WTC11 (cell line): ENCODE results near the gene IPO9. TPM values are rescaled to one million over a fixed set of nuclear protein-coding genes. Genes with fewer than 3 reads are reported as not detected.

Experiments used
- ATAC-seq: fragments of 200-7000 bp; cut with Tn5 transposase; 2 replicates; pipeline ENCODE4 v1.10.0; 2021; ENCODE audit warnings: mild to moderate bottlenecking, moderate library complexity
- CTCF ChIA-PET: fragments of 300-600 bp; sonication (Branson Sonifier 250); formaldehyde crosslinking; loops from one replicate; lab custom pipeline; 2021; ENCODE audit warnings: antibody characterized with exemption; lab: Charles Lee
- POLR2A ChIA-PET: fragments of 350-600 bp; sonication (Branson Sonifier 250); formaldehyde crosslinking; loops from one replicate; lab custom pipeline; 2021; ENCODE audit warnings: antibody characterized with exemption; lab: Charles Lee
- DNase-seq: peaks from one replicate; pipeline ENCODE4 v3.0.0; 2021; ENCODE audit warnings: low spot score
- H3K27ac Mint-ChIP-seq: 2 replicates; pipeline ENCODE4 v1.8.0; 2021; ENCODE audit warnings: mixed read lengths
- H3K27me3 Mint-ChIP-seq: 2 replicates; pipeline ENCODE4 v1.8.0; 2021; ENCODE audit warnings: low read depth, mild to moderate bottlenecking, moderate library complexity, mixed read lengths
- H3K36me3 Mint-ChIP-seq: 2 replicates; pipeline ENCODE4 v1.8.0; 2021; ENCODE audit warnings: mixed read lengths
- H3K4me1 Mint-ChIP-seq: 2 replicates; pipeline ENCODE4 v1.8.0; 2022; ENCODE audit warnings: mixed read lengths
- H3K4me3 Mint-ChIP-seq: 2 replicates; pipeline ENCODE4 v1.8.0; 2021; ENCODE audit warnings: mild to moderate bottlenecking, moderate library complexity, mixed read lengths
- H3K9me3 Mint-ChIP-seq: 2 replicates; pipeline ENCODE4 v1.8.0; 2021; ENCODE audit warnings: mixed read lengths
- CBFB ChIP-seq: sonication (generic); formaldehyde crosslinking; IDR thresholded peaks from 2 replicates; pipeline ENCODE4 v1.8.1; 2022; ENCODE audit warnings: mild to moderate bottlenecking, low read depth, missing genetic modification reagents
- EMX1 ChIP-seq: fragments of 250-450 bp; sonication (Bioruptor Pico); IDR thresholded peaks from 2 replicates; pipeline ENCODE4 v1.8.0; 2021; ENCODE audit warnings: mild to moderate bottlenecking
- MYBL2 ChIP-seq: sonication (generic); formaldehyde crosslinking; IDR thresholded peaks from 2 replicates; pipeline ENCODE4 v1.8.1; 2023; ENCODE audit warnings: mild to moderate bottlenecking, moderate library complexity, missing genetic modification reagents
- NFYB ChIP-seq: sonication (generic); formaldehyde crosslinking; conservative IDR thresholded peaks from 2 replicates; pipeline ENCODE4 v1.8.0; 2022; ENCODE audit warnings: low read depth, missing genetic modification reagents
- NR2C2 ChIP-seq: sonication (generic); formaldehyde crosslinking; IDR thresholded peaks from 2 replicates; pipeline ENCODE4 v1.8.0; 2022; ENCODE audit warnings: mild to moderate bottlenecking, missing genetic modification reagents
- ZNF671 ChIP-seq: fragments of 250-450 bp; sonication (Bioruptor Pico); IDR thresholded peaks from 2 replicates; pipeline ENCODE4 v1.8.0; 2021; ENCODE audit warnings: mild to moderate bottlenecking
- total RNA-seq: library from RNA; stranded (reverse); gene quantifications from 3 replicates; pipeline ENCODE4 v1.2.3, GENCODE V29; 2021
- TF ChIP-seq, protein P1 (sequence below): sonication (generic); formaldehyde crosslinking; IDR thresholded peaks from 2 replicates; pipeline ENCODE4 v1.8.1; 2023; ENCODE audit warnings: mild to moderate bottlenecking, missing genetic modification reagents
- TF ChIP-seq, protein P2 (sequence below): sonication (generic); formaldehyde crosslinking; IDR thresholded peaks from 2 replicates; pipeline ENCODE4 v1.8.1; 2022; ENCODE audit warnings: low read depth, mild to moderate bottlenecking, moderate library complexity, missing genetic modification reagents, borderline replicate concordance
- TF ChIP-seq, protein P3 (sequence below): sonication (generic); formaldehyde crosslinking; IDR thresholded peaks from 2 replicates; pipeline ENCODE4 v1.8.0; 2023; ENCODE audit warnings: missing genetic modification reagents
- TF ChIP-seq, protein P4 (sequence below): fragments of 200-600 bp; IDR thresholded peaks from 2 replicates; pipeline ENCODE4 v1.8.0; 2022; ENCODE audit warnings: antibody characterized with exemption
- TF ChIP-seq, protein P5 (sequence below): sonication (generic); formaldehyde crosslinking; IDR thresholded peaks from 2 replicates; pipeline ENCODE4 v1.8.1; 2023; ENCODE audit warnings: mild to moderate bottlenecking, moderate library complexity, missing genetic modification reagents
- TF ChIP-seq, protein P6 (sequence below): fragments of 250-450 bp; sonication (Bioruptor Pico); IDR thresholded peaks from 2 replicates; pipeline ENCODE4 v1.9.0; 2021; ENCODE audit warnings: mild to moderate bottlenecking

IPO9 gene
- total RNA-seq, 1 experiment from 2014 or later = 97.2 TPM

DNA sequence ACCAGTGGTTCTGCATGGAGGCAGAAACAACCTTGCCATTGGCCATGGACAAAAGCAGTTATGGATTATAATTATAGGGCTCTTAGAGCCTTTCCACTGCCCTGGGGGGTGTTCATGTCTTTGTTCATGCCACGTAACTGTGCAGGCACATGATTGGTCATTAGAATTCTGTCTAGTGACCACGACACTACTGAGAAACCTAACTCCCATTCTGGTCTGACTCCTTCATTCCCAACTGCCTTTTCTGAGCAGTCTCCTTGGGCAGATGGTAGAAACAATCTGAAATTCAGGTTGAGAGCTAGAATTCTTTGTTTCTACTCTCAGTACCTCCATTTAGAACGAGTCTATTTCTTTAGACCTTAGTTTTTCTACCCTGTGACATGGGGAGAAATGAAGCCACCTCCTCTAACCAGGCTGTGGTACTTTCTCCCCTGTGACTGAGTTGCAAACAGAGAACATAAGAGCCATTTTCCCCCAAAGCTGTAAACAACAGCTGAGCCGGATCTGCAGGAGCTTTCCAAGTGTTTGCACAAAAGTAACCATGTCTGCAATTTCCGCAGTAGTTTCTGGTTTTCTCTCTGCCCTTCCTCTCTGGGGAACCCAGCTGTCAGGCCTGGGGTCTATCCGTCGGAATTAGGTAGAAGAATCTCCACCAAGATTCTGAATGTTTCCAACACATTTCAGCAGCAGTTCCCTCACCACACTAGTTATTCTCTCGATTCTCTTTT lies 37.7 kb upstream of the IPO9 start:
- no peak for ATAC-seq
- no peak overlapping the region for H3K27ac Mint-ChIP-seq
- DNase-seq = no peak
- TF ChIP-seq NR2C2 (CRISPR knock-in tag) = no peak
- TF ChIP-seq, protein P1, sequence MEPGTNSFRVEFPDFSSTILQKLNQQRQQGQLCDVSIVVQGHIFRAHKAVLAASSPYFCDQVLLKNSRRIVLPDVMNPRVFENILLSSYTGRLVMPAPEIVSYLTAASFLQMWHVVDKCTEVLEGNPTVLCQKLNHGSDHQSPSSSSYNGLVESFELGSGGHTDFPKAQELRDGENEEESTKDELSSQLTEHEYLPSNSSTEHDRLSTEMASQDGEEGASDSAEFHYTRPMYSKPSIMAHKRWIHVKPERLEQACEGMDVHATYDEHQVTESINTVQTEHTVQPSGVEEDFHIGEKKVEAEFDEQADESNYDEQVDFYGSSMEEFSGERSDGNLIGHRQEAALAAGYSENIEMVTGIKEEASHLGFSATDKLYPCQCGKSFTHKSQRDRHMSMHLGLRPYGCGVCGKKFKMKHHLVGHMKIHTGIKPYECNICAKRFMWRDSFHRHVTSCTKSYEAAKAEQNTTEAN (CRISPR knock-in tag) = no peak
- TF ChIP-seq CBFB = no peak
- no peak for TF ChIP-seq NFYB (CRISPR knock-in tag)
- TF ChIP-seq, protein P2, sequence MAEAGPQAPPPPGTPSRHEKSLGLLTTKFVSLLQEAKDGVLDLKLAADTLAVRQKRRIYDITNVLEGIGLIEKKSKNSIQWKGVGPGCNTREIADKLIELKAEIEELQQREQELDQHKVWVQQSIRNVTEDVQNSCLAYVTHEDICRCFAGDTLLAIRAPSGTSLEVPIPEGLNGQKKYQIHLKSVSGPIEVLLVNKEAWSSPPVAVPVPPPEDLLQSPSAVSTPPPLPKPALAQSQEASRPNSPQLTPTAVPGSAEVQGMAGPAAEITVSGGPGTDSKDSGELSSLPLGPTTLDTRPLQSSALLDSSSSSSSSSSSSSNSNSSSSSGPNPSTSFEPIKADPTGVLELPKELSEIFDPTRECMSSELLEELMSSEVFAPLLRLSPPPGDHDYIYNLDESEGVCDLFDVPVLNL (CRISPR knock-in tag) = no peak
- TF ChIP-seq ZNF671 (CRISPR knock-in tag) = no peak
- TF ChIP-seq, protein P3, sequence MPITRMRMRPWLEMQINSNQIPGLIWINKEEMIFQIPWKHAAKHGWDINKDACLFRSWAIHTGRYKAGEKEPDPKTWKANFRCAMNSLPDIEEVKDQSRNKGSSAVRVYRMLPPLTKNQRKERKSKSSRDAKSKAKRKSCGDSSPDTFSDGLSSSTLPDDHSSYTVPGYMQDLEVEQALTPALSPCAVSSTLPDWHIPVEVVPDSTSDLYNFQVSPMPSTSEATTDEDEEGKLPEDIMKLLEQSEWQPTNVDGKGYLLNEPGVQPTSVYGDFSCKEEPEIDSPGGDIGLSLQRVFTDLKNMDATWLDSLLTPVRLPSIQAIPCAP = no peak
- TF ChIP-seq, protein P4, sequence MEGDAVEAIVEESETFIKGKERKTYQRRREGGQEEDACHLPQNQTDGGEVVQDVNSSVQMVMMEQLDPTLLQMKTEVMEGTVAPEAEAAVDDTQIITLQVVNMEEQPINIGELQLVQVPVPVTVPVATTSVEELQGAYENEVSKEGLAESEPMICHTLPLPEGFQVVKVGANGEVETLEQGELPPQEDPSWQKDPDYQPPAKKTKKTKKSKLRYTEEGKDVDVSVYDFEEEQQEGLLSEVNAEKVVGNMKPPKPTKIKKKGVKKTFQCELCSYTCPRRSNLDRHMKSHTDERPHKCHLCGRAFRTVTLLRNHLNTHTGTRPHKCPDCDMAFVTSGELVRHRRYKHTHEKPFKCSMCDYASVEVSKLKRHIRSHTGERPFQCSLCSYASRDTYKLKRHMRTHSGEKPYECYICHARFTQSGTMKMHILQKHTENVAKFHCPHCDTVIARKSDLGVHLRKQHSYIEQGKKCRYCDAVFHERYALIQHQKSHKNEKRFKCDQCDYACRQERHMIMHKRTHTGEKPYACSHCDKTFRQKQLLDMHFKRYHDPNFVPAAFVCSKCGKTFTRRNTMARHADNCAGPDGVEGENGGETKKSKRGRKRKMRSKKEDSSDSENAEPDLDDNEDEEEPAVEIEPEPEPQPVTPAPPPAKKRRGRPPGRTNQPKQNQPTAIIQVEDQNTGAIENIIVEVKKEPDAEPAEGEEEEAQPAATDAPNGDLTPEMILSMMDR = no peak
- no peak for TF ChIP-seq MYBL2 (CRISPR knock-in tag)
- TF ChIP-seq, protein P5, sequence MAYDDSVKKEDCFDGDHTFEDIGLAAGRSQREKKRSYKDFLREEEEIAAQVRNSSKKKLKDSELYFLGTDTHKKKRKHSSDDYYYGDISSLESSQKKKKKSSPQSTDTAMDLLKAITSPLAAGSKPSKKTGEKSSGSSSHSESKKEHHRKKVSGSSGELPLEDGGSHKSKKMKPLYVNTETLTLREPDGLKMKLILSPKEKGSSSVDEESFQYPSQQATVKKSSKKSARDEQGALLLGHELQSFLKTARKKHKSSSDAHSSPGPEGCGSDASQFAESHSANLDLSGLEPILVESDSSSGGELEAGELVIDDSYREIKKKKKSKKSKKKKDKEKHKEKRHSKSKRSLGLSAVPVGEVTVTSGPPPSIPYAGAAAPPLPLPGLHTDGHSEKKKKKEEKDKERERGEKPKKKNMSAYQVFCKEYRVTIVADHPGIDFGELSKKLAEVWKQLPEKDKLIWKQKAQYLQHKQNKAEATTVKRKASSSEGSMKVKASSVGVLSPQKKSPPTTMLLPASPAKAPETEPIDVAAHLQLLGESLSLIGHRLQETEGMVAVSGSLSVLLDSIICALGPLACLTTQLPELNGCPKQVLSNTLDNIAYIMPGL (CRISPR knock-in tag) = no peak
- TF ChIP-seq, protein P6, sequence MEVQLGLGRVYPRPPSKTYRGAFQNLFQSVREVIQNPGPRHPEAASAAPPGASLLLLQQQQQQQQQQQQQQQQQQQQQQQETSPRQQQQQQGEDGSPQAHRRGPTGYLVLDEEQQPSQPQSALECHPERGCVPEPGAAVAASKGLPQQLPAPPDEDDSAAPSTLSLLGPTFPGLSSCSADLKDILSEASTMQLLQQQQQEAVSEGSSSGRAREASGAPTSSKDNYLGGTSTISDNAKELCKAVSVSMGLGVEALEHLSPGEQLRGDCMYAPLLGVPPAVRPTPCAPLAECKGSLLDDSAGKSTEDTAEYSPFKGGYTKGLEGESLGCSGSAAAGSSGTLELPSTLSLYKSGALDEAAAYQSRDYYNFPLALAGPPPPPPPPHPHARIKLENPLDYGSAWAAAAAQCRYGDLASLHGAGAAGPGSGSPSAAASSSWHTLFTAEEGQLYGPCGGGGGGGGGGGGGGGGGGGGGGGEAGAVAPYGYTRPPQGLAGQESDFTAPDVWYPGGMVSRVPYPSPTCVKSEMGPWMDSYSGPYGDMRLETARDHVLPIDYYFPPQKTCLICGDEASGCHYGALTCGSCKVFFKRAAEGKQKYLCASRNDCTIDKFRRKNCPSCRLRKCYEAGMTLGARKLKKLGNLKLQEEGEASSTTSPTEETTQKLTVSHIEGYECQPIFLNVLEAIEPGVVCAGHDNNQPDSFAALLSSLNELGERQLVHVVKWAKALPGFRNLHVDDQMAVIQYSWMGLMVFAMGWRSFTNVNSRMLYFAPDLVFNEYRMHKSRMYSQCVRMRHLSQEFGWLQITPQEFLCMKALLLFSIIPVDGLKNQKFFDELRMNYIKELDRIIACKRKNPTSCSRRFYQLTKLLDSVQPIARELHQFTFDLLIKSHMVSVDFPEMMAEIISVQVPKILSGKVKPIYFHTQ (CRISPR knock-in tag) = no peak
- TF ChIP-seq, all 79 proteins: peak for 0
- Mint-ChIP-seq H3K9me3 (no peaks in the 10 kb centered on the region), H3K27me3 (no peaks in the 10 kb centered on the region), H3K4me1 (no peaks in the 10 kb centered on the region), H3K36me3 (peaks cover 63% of the 10 kb centered on the region), H3K4me3 (no peak overlapping the region)
- ChIA-PET POLR2A (no interaction called here), CTCF (interaction anchor here (1.2 to 11.2 kb wide), 4 partner anchors 82 to 278 kb away, joined by 3 to 378 read pairs (median 74); no protein-coding TSS in a partner anchor)

DNA sequence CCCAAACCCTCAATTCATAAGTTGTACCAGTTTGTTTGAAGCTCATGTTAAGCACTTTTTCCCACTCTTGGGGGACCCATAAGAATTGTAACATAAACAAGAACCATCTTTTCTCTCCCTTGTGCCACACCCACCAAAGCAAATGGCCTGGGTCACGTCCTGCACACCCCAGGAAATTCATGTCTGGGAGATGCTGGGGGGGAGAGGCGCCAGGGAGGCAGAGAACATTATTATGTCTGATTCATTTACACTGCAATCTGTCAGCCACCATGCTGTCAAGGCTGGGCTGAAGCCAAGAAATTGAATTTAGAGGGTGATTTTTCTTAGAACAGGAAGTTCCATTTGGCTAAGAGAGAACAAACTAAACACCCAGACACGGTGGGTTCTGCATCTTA lies 37.2 kb upstream of the IPO9 start:
- ChIA-PET POLR2A (no interaction called here), CTCF (interaction anchor here (1.2 to 11.2 kb wide), 5 partner anchors 82 to 279 kb away, joined by 3 to 378 read pairs (median 60); no protein-coding TSS in a partner anchor)
- DNase-seq (no peak), ATAC-seq (no peak)
- no peak overlapping the region for H3K4me3 Mint-ChIP-seq
- H3K36me3 Mint-ChIP-seq = peaks cover 63% of the 10 kb centered on the region
- no peak overlapping the region for H3K27ac Mint-ChIP-seq
- TF ChIP-seq EMX1 (CRISPR knock-in tag) (no peak), CBFB (no peak)
- TF ChIP-seq, protein P1 (CRISPR knock-in tag) = no peak
- no peaks in the 10 kb centered on the region for H3K4me1 Mint-ChIP-seq
- no peaks in the 10 kb centered on the region for H3K9me3 Mint-ChIP-seq
- H3K27me3 Mint-ChIP-seq = no peaks in the 10 kb centered on the region
